ENCODE measurements around the gene LEUTX.

- TF ChIP-seq GATA3 (IDR thresholded peaks at IDR 0.05; ENCODE audit: low read depth, low read length): no peak
- TF ChIP-seq GATA2 (IDR thresholded peaks at IDR 0.05; ENCODE audit: low read depth, low read length): no peak
Observed at GRCh38 chr19:39813264-39813993, 34.8 kb downstream of the LEUTX start.
